HG02571 (cell line): Measurements from ENCODE around the gene CYTH1.
A peak's percentile ranks its signal among the peaks of the same experiment; 100 is the strongest.
"Not testable (repeated sequence)": the region's sequence is repeated elsewhere in the genome, so short reads cannot be mapped to it uniquely, and the experiment has no call there.

ENCODE experiments used
- ATAC-seq: cut with Tn5 transposase; IDR thresholded peaks from one replicate; pipeline ENCODE4 v1.9.1; 2021; ENCODE audit warnings: mild to moderate bottlenecking, moderate library complexity; ENCODE audit not compliant: unreplicated experiment

Gene CYTH1

DNA sequence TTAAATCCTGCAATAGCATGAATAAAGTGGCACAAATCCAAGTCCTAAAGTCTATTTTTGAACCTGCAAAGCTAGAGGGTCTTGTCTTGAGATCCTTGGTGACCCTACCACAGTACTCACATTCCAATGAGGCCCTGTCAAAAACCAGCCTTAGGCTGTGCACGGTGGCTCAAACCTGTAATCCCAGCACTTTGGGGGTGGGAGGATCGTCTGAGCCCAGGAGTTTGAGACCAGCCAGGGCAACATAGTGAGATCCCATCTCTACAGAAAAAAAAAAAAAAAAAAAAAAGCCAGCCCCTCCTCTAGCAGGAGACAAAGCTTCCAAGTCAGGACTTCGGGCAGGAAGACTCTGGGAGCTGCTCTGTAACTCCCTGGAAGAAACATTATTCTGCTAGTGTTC lies 16.3 kb downstream of the CYTH1 start:
- ATAC-seq = no peak

DNA sequence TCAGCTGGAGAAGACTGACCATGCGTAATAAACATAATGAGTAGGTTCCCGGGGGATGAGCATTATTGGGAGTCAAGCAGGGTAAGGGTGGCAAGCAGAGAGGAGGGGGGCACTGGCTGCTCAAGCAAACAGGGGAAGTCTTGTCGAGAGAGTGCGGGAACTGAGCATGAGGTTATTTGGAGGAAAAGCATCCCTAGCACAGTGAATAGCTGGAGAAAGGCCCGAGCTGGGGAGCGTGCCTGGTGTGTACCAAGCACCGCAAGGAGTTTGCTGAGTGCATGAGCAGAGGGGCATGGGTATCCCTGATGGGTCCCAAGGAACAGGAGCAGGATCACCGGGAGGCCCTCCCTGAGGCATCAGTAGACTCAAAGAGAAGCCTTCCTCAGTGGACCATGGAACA lies 17.2 kb downstream of the CYTH1 start:
- no peak for ATAC-seq

DNA sequence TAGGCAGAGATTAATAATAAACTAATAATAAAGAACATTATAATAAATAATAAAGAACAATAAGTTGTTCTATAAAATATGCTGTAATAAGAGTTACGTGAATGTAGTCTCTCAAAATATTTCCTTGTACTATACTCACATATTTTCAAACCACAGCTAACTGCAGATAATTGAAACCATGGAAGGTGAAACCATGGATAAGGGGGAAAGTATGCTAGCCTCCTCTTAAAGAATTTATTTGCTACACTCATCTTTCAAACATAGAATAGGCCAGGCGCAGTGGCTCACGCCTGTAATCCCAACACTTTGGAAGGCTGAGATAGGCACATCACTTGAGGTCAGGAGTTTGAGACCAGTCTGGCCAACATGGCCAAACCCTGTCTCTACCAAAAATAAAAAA lies 18.5 kb downstream of the CYTH1 start:
- no peak for ATAC-seq

DNA sequence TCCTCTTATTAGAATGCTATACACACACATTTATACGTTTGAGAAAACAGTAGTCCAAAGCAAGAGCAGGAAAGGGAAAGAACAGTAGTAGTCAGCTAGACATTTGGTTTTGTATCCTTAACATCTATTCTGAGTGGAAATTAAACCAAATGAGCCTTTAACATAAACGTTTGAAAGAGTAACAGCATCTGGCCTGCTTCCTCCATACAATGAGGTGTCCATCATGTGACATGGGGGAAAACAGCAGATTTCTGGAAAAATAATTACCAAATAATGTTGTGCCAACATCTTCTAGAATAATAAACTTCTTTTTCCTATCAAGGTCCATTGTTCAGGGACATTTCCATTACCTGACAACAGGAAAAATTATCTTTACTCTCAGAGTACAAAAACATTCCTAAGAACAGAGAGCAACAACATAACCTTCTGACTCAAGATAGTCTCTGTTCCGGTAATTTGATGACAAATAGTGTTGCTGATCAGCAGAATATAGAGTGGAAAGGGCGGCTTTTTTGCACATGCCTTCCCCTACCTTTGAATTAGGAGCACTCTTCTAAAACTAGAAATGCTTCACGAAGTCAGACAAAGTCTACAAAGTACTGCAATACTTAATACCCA lies 20.2 kb downstream of the CYTH1 start:
- ATAC-seq = no peak

DNA sequence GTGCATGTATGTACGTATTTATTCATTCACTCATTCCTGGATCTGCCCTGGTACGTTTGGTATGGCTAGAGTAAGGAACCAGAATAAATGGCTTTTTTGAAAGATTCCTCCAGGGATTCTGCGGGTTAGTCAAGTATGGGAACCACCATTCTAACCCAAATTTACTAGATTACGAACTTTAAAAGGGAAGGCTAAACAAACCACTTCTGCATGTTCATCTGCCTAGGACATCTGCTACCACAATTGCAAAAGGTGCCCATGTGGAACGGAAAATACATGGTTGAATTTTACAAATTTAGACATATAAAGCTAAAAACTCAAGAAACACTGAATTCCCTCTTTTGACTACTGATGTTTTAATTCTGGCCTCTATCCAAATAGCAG lies 22.1 kb downstream of the CYTH1 start:
- no peak for ATAC-seq

DNA sequence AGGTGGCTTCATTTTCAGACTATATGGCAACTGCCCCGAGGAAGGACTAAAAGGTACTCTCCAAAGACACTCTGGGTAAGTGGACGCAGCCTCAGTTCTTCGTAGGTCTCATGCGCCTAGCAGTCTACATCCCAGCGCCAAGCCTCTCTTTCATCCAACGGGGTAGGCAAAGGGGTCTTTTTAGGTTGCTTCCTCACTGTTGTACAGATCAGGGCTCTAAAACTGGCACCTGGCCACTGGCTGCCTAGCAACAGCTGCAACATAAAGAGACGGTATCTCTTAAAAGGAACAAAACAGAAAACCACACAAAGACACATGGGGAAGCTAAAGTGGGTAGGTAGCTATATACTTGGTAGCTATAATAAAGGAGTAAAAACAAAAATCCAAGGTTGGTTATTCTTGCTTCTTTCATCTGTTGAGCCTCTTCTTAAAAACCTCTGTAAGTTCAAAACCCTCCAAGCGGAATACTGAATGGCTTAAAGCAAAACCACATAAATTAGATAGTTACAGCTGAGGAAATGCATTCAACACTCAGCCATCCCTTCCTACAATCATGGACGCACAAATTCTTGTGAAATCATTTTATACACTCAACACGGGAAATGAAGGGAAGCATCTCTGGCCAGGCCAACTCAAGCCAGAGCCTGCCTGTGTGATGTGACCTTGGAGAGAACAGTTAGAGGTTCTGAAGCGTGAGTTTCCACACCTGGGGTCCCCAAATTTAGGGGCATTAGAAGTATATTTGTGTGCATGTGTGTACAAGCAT lies 22.7 kb downstream of the CYTH1 start:
- ATAC-seq = peak; percentile 59

DNA sequence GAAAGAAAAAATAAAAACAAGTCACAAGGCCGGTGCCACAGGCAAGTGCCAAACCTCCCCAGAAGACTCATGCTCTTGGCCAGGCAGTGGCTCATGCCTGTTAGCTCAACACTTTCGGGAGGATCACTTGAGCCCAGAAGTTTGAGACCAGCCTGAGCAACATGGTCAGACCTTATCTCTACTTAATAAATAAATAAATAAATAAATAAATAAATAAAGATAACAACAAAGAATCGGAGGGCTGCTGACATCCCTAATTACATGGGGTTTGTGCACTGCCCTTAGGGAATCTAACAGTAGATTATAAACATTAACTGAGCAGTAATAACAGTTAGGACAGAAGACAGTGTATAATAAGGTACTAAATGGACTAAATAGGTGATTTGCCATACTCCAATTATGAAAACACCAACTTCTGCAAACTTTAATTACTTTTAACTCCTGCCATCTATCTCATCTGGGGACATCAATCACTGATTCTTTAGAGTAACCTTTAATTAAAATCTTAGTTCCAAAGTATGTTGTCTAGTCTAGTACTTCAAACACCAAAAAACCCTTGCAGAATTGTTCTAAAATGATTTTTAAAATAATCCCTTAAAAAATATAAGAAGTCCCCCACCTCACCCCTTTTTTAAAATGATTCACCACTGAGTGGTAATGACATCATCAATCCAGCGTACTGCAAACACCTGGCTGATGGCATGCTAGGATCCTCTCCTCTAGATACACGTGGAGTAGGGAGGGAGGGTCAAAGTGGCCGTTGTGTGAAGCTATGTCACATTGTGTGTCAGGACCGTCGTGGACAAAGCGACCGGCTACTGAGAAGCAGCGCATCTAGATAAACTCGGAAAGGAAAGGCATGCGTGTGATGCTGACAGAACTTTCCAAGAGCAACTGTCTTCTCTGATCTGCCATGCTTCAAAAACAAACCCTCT lies 28.5 kb downstream of the CYTH1 start:
- ATAC-seq = no peak

DNA sequence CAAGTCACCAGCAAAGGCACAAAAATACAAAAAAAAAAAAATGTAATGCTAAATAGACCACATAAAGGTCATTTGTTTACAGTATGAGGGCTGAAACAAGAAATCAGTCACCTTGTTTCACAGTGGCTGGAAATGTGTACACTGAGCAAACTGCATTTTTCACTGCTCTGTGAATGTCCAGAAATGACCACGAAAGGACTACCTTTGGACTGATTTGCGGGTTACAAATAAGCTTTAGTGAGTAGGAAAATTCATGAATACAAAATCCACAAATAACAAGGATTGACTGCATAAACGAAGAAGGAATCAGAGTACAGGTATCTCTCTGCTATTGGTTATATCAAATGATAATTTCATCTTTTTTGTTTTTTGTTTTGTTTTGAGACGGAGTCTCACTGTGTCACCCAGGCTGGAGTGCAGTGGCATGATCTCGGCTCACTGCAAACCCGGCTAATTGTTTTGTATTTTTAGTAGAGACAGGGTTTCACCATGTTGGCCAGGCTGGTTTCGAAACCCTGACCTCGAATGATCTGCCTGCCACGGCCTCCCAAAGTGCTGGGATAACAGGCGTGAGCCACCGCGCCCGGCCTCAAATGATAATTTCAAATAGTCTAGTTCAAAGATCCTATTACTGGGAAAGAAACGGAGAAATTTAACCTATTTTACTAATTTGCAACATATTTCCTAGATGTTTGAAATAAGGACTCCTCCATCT lies 30.5 kb downstream of the CYTH1 start:
- ATAC-seq = no peak

DNA sequence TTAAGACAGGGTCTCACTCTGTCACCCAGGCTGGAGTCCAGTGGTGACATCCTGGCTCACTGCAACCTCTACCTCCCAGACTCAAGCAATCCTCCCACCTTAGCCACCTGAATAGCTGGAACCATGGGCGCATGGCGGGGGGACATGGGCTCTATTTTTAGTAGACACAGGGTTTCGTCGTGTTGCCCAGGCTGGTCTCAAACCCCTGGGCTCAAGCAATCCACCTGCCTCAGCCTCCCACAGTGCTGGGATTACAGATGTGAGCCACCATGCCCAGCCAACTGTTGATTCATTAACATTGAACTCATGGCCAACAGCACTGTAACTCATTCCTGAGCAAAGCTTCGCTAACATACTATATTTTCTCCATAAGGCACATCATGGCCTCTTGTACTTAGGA lies 31.1 kb downstream of the CYTH1 start:
- not testable (repeated sequence) for ATAC-seq

DNA sequence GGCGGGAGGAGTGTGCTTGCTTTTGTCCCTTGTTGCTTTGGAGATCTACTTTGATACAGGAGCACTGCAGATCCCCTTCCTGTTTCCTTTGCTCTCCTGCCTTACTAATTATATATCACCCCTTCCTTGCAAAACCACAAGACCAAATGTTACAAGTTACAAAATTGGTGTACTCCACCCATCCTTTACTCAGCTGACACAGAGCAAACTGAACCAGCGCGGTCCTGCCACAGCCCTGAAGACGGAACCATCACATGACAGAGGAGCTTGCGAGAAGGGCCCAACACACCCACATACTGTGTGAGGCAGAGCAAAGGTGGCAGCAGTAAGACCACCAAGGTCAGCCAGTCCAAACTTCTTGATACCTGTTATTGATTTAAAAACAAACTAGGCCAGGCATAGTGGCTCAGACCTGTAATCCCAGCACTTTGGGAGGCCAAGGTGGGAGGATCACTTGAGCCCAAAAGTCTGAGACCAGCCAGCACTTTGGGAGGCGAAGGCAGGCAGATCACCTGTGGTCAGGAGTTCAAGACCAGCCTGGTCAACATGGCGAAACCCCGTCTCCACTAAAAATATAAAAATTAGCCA lies 33.2 kb downstream of the CYTH1 start:
- no peak for ATAC-seq

DNA sequence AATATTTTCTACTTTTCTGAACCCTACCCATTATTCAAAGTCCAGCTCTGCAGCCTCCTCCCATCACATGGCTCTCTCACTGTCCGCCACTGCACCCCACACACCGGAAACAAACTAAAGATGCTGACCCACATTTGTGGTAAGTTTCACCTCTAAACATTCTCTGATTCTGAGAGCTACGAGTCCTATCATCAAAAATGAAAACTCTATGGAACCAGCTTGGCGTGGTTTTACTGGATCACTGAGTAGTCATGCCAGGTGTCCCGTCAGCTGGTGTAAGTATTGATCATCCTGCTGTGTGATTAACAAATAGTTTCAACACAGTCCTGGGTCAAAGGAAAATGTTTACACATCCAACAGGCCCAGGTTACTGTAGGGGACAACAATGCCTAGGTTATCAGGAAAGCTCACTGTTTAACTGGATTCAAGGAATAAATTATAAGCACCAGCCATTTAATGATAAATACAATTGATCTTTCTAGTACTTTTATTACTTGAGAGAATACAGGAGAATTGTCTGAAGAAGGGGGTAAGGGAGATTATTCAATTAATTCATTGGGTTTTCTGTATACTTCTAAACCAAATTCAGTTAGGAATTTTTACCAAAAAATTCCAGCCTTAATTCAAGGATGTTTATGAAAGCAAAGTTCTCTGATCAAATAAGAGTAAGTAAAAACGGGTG lies 33.9 kb downstream of the CYTH1 start:
- no peak for ATAC-seq

DNA sequence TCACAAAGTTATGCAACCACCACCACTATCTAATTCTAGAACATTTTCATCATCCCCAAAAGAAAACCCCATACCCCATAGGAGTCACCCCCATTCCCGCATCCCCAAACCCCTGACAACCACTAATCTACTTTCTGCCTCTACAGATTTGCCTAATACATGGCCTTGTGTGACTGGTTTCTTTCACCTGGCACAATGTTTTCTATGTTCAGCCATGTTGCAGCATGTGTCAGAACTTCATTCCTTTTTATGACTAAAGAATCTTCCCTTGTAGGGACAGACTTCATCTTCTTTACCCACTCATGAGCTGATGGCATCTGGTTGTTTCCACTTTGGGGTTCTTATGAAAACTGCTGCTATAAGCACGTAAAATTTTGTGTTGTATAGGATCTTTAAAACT lies 34.6 kb downstream of the CYTH1 start:
- no peak for ATAC-seq

DNA sequence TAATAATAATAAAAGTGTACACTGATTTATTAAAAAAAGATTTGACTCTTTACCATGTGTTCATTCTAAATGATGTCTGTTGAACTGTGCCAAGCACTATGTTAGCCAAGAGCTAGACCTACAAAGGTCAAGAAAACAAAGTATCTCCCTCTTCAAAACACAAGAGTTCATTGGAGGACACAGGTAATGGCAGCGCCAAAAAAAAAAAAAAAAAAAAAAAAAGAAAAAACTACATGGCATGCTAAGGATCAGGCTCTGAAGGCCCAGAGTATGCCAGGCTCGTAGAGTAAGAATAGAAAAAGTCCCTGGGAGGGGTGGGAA lies 35.2 kb downstream of the CYTH1 start:
- ATAC-seq = no peak

DNA sequence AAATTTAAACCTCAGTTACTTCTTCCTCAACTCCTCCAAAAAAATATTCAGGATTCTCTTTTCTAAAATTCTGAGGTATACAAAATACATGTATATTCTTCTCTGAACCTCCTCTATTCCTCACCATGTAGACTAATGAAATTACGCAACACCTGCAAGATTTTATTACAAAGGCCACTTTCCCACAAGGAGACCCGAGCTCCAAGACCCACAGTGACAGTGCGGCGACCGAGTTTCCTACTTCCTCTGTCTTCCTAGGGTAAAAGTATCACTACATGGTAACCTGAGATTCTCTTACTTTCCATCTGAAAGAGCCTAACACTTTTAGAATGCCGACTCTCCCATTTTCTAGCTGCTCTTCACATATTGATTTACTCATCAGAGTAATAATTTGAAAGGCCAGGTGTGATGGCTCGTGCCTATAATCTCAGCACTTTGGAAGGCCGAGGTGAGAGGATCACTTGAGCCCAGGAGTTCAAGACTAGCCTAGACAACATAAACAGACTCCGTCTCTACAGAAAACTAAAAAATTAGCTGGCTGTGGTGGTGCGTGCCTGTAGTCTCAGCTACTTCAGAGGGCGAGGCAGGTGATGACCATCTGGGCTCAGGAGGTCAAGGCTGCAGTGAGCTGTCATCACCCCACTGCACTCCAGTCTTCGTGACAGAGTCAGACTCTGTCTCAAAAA lies 35.7 kb downstream of the CYTH1 start:
- ATAC-seq = no peak

DNA sequence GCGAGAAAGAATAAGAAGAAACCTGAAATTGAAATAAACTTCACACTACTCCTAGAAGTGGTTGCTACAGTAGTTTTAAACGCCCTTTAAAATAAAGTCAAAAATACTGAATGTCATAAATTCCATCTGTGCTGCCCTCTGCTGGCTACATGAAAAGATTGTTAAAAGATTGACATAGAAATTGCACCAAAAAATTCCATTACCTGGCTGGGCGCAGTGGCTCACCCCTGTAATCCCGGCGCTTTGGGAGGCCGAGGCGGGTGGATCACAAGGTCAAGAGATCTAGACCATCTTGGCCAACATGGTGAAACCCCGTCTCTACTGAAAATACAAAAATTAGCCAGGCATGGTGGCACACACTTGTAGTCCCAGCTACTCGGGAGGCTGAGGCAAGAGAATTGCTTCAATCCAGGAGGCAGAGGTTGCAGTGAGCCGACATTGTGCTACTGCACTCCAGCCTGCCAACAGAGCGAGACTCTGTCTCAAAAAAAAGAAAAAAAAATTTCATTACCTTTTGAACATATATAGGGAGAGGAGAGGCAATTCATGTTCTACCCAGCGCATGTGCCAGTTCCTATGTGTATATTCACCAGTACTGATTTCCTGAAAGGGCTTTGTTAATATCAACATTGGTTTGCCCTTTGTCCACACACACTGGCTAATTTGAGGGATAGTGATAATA lies 36.5 kb downstream of the CYTH1 start:
- no peak for ATAC-seq

DNA sequence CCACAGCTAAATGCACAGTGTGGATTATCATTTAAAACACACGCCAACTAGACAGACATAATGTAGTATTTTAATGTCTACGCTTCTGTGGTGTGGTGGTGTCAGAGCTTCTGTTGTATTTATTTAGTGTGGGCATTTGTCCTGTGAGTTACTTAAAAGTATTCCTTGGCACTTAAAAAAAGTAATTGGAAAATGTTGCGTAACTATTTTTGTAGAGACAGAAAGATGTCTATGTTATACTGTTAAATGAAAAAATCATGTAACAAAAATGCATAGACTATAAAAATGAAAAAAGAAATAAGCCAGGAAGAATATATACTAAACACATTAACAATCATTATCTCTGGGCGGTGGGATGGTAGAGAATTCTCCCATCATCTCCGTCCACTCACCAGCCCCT lies 39.2 kb downstream of the CYTH1 start:
- ATAC-seq = no peak

DNA sequence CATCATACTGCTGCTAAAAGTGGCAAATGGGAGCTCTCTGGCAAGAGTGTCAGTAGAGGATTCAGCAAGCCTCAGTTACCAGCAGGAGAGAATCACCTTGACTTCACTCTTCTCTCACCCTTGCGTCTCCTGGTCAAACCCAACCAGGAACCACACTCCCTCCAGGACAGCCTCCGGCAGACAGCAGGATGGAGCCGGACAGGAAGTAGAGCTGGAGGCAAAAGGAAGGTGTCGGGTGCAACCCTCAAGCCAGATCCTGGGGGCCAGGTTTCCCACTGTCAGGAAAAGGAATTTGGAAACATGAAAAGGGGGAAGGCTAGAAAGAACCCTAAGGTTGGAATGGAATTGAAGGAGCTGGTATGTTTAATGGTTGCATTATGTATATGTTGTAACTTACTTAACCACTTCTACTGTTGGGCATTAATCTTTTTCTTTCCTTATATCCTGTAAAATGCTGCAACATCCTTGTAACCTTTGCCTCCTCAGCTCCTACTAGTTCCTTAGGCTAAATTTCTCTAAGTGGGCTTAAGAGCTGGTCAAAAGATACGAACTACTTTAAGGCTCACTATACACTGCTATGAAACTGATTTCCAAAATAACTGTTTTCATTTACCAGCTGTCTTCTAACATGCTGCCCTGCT lies 40.3 kb downstream of the CYTH1 start:
- ATAC-seq = no peak

DNA sequence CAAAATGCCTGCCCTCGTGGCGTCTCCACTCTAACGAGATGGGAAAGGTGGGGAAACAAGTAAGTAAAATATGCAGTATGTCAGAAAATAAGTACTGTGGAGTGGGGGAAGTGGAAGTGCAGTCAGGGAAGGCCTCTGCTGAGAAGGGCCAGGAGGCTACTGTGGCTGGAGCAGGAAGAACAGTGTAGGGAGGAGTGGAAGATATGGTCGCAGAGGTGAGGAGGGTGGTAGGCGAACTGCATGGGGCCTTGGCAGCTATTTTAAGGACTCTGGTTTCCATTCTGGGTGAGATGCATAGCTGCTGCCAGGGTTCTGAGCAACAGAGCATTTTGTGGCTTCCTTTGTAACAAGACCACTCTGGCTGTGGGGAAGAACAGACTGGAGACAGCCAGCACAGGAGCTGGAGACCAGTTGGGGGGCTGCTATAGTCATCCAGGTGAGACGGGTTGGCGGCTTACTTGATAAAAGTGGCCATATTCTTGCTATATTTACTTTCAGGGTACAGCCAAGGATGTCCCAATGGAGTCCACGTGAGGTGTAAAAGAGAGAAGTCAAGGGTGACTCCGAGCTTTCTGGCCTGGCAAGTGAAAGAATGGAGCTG lies 42.6 kb downstream of the CYTH1 start:
- ATAC-seq = no peak
